Measurements from ENCODE around the gene PTPRK. TPM values are rescaled to one million over a fixed set of nuclear protein-coding genes. Genes with fewer than 3 reads are reported as not detected.
"Not testable (repeated sequence)": the region's sequence is repeated elsewhere in the genome, so short reads cannot be mapped to it uniquely, and the experiment has no call there.

Gene PTPRK
- total RNA-seq, 1 experiment from 2014 or later: 53.8 TPM

DNA sequence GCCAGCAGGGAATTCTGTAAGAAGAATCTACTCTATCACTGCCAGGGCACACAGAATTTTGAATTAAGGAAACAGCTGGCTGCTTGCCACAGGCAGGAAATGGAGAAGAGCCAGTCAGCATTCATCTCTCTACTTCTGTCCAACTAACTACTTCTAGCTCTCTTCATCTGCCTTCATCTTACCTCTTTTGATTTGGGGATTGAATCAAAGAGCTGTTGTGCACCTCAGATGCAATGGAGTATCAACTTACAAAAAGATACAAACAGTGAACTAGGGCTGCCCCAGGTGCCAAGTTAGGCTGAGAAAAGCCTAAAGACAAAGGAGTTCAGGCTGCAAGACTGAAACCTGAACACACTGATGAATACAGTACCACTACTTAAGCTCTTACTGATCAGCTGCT, 82.0 kb downstream of the PTPRK start:
- intact Hi-C loops (cut with micrococcal nuclease): no loop called here
- ATAC-seq (no peak), DNase-seq (no peak)
- H3K4me1 ChIP-seq (ENCODE audit: insufficient read depth, low read length): no peaks in the 10 kb centered on the region
- CTCF ChIA-PET: no interaction called here
- H3K79me2 ChIP-seq (ENCODE audit: low read length): peaks cover 56% of the 10 kb centered on the region
- no peaks in the 10 kb centered on the region for H3F3A ChIP-seq (ENCODE audit: low read length, unreplicated experiment)
- H3K4me2 ChIP-seq (ENCODE audit: low read length): no peak overlapping the region
- no peak overlapping the region for H3K27ac ChIP-seq (ENCODE audit: low read length)
- TF ChIP-seq, protein P1, sequence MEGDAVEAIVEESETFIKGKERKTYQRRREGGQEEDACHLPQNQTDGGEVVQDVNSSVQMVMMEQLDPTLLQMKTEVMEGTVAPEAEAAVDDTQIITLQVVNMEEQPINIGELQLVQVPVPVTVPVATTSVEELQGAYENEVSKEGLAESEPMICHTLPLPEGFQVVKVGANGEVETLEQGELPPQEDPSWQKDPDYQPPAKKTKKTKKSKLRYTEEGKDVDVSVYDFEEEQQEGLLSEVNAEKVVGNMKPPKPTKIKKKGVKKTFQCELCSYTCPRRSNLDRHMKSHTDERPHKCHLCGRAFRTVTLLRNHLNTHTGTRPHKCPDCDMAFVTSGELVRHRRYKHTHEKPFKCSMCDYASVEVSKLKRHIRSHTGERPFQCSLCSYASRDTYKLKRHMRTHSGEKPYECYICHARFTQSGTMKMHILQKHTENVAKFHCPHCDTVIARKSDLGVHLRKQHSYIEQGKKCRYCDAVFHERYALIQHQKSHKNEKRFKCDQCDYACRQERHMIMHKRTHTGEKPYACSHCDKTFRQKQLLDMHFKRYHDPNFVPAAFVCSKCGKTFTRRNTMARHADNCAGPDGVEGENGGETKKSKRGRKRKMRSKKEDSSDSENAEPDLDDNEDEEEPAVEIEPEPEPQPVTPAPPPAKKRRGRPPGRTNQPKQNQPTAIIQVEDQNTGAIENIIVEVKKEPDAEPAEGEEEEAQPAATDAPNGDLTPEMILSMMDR (conservative IDR thresholded peaks at IDR 0.05; ENCODE audit: low read depth, low read length): no peak
- no peak for TF ChIP-seq EZH2phosphoT487 (IDR thresholded peaks at IDR 0.05; ENCODE audit: borderline replicate concordance, low read length)
- TF ChIP-seq EZH2 (IDR thresholded peaks at IDR 0.05; ENCODE audit: low read length, unreplicated experiment): no peak
- no peaks in the 10 kb centered on the region for H4K20me1 ChIP-seq (ENCODE audit: low read length)
- no peaks in the 10 kb centered on the region for H3K27me3 ChIP-seq (ENCODE audit: low read length)
- H2AFZ ChIP-seq (ENCODE audit: low read length): no peak overlapping the region
- H3K4me3 ChIP-seq (ENCODE audit: low read length): no peak overlapping the region
- H3K9me2 ChIP-seq (replicated peaks; ENCODE audit: low read length): no peaks in the 10 kb centered on the region
- H3K9ac ChIP-seq (ENCODE audit: low read length): no peak overlapping the region
- no peaks in the 10 kb centered on the region for H3K9me3 ChIP-seq (ENCODE audit: low read length)
- POLR2A ChIA-PET (ENCODE audit: unreplicated experiment): no interaction called here
- BruUV-seq (replicated peaks): no TSS peak
- no peaks in the 10 kb centered on the region for H3K36me3 ChIP-seq (ENCODE audit: low read depth, low read length)

DNA sequence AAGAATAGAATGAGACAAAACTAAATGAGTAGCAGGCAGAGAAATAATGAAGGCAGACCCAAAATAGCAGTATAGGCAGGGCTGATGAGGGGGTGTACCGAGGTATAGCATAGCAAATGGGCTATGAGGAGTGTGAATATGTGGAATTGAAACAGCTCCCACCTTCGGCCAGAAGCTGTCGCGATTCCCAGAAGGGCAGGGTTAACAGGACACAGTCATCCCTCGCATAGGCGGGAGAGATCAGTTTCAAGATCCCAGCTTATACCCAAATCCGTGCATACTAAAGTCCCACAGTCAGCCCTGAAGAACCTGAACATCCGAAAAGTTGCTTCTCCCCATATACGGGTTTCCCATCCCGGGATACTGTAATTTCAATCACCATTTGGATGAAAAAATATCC, 82.7 kb downstream of the PTPRK start:
- H3K36me3 ChIP-seq (ENCODE audit: low read depth, low read length): no peaks in the 10 kb centered on the region
- H2AFZ ChIP-seq (ENCODE audit: low read length): no peak overlapping the region
- no peak overlapping the region for H3K9ac ChIP-seq (ENCODE audit: low read length)
- no peak overlapping the region for H3K4me2 ChIP-seq (ENCODE audit: low read length)
- no peak for DNase-seq
- H3K9me3 ChIP-seq (ENCODE audit: low read length): no peaks in the 10 kb centered on the region
- peaks cover 58% of the 10 kb centered on the region for H3K79me2 ChIP-seq (ENCODE audit: low read length)
- TF ChIP-seq, protein P1 (conservative IDR thresholded peaks at IDR 0.05; ENCODE audit: low read depth, low read length): no peak
- TF ChIP-seq EZH2 (IDR thresholded peaks at IDR 0.05; ENCODE audit: low read length, unreplicated experiment): no peak
- no peak for TF ChIP-seq EZH2phosphoT487 (IDR thresholded peaks at IDR 0.05; ENCODE audit: borderline replicate concordance, low read length)
- ChIA-PET POLR2A (ENCODE audit: unreplicated experiment) (no interaction called here), CTCF (no interaction called here)
- intact Hi-C loops (cut with micrococcal nuclease): no loop called here
- no peak overlapping the region for H3K4me3 ChIP-seq (ENCODE audit: low read length)
- no peaks in the 10 kb centered on the region for H3K4me1 ChIP-seq (ENCODE audit: insufficient read depth, low read length)
- no TSS peak for BruUV-seq (replicated peaks)
- no peaks in the 10 kb centered on the region for H3K27me3 ChIP-seq (ENCODE audit: low read length)
- H3K9me2 ChIP-seq (replicated peaks; ENCODE audit: low read length): no peaks in the 10 kb centered on the region
- no peaks in the 10 kb centered on the region for H4K20me1 ChIP-seq (ENCODE audit: low read length)
- H3K27ac ChIP-seq (ENCODE audit: low read length): no peak overlapping the region
- no peak for ATAC-seq
- H3F3A ChIP-seq (ENCODE audit: low read length, unreplicated experiment): no peaks in the 10 kb centered on the region

DNA sequence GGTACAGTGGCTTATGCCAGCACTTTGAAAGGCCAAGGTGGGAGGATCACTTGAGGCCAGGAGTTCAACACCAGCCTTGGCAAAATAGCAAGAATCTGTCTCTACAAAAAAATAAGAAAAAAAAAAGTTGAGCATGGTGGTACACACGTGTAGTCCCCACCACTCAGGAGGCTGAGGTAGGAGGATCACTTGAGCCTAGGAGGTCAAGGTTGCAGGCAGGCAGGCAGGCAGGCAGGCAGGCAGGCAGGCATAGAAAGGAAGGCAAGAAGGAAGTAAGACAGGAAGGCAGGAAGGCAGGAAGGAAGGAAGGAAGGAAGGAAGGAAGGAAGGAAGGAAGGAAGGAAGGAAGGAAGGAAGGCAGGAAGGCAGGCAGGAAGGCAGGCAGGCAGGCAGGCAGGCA, 85.6 kb downstream of the PTPRK start:
- intact Hi-C loops (cut with micrococcal nuclease): loop anchor here (5.0 kb wide), 1 partner anchor 83 kb away; no protein-coding TSS in a partner anchor
- H3K9me2 ChIP-seq (replicated peaks; ENCODE audit: low read length); H3F3A ChIP-seq (ENCODE audit: low read length, unreplicated experiment); H3K27me3 ChIP-seq (ENCODE audit: low read length); H3K4me2 ChIP-seq (ENCODE audit: low read length); DNase-seq; H3K27ac ChIP-seq (ENCODE audit: low read length); CTCF ChIA-PET; POLR2A ChIA-PET (ENCODE audit: unreplicated experiment); H3K4me1 ChIP-seq (ENCODE audit: insufficient read depth, low read length); H3K4me3 ChIP-seq (ENCODE audit: low read length); ATAC-seq; H3K9me3 ChIP-seq (ENCODE audit: low read length); BruUV-seq (replicated peaks); H3K36me3 ChIP-seq (ENCODE audit: low read depth, low read length); H3K9ac ChIP-seq (ENCODE audit: low read length); H2AFZ ChIP-seq (ENCODE audit: low read length); H4K20me1 ChIP-seq (ENCODE audit: low read length): not testable (repeated sequence)
- peaks cover 65% of the 10 kb centered on the region for H3K79me2 ChIP-seq (ENCODE audit: low read length)

All from PC-3 (cell line).